GM13977 (cell line): ENCODE data around the gene GPC4.

Experiments
- DNase-seq: peaks from one replicate; pipeline ENCODE4 v3.0.0; 2012; ENCODE audit warnings: low spot score
- in situ Hi-C: fragments of 300-500 bp; cut with MboI; formaldehyde crosslinking; loops from one replicate; pipeline ENCODE4 v1.12.0; 2022; ENCODE audit warnings: low sequenced_read_pairs, low pct_unique_long_range_greater_than_20kb, mixed read lengths, inconsistent platforms; ENCODE audit not compliant: unreplicated experiment
- TF ChIP-seq, protein P1 (sequence below): IDR thresholded peaks from 2 replicates; pipeline ENCODE4 v1.5.1; 2012; ENCODE audit warnings: mild to moderate bottlenecking, control low read depth; ENCODE audit not compliant: insufficient read depth; ENCODE audit errors: extremely low read depth, missing control alignments

GPC4 gene

GRCh38 chrX:133305348-133305747 lies 109.9 kb downstream of the GPC4 start:
- in situ Hi-C loops, result no loop called here
- TF ChIP-seq, protein P1, sequence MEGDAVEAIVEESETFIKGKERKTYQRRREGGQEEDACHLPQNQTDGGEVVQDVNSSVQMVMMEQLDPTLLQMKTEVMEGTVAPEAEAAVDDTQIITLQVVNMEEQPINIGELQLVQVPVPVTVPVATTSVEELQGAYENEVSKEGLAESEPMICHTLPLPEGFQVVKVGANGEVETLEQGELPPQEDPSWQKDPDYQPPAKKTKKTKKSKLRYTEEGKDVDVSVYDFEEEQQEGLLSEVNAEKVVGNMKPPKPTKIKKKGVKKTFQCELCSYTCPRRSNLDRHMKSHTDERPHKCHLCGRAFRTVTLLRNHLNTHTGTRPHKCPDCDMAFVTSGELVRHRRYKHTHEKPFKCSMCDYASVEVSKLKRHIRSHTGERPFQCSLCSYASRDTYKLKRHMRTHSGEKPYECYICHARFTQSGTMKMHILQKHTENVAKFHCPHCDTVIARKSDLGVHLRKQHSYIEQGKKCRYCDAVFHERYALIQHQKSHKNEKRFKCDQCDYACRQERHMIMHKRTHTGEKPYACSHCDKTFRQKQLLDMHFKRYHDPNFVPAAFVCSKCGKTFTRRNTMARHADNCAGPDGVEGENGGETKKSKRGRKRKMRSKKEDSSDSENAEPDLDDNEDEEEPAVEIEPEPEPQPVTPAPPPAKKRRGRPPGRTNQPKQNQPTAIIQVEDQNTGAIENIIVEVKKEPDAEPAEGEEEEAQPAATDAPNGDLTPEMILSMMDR, result no peak
- DNase-seq, result no peak

DNA sequence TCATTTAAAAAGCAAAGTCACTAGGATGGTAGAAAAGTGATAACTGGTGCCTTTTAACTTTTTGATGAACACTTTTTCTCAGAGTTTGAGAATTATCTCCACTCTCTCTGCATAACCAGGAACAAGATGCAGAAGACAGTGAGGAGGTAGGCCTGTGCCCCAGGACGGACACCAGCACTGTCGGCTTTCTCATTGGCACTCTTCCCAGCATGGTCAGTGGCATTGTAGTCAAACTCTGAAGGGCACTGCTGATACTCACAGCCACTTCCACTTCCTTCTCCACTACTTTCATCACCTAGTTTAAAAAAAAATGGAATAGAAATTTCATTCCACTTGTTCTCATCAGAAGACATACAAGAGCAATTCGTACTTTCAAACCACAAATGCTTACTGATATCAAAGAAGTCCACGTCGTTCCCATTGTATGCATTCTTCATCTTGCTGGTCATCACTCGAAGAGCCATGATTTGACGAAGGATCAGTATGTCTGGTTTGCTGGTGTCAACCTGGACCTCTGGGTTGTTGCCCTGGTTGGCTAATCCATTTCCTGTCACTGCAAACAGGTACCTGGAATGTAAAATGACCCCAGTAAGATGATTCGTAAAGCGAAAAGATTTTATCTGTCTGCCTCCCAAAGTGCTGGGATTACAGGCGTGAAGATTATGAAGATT lies 112.4 kb downstream of the GPC4 start:
- TF ChIP-seq, protein P1, result no peak
- no peak for DNase-seq
- in situ Hi-C loops, result no loop called here

- TF ChIP-seq, protein P1, result no peak
- in situ Hi-C loops, result no loop called here
- DNase-seq, result no peak
These were observed 114.7 kb downstream of the GPC4 start for GRCh38 chrX:133300591-133300990.

- in situ Hi-C loops, result no loop called here
- DNase-seq, result no peak
- TF ChIP-seq, protein P1, result no peak
These were observed 118.0 kb downstream of the GPC4 start for GRCh38 chrX:133297284-133297683.

DNA sequence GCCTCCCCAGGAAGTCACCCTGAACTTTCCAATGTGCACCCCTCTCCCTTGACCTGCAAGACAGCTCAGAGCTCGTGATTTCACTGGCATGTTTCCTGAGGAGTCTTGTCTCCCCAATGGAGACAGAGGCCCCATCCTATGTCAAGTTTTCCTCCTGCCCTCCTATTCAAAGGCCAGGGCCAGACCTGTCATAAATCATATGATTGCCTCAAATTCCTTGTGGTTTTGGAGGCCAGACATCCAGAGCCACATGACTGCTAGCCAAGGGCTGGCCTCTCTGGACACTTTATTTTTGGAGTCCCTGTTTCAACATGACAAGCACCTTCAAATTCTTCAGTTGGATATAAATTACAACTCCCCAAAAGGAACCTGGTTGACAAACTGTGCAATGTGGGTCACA lies 121.2 kb downstream of the GPC4 start:
- in situ Hi-C loops, result no loop called here
- no peak for DNase-seq

DNA sequence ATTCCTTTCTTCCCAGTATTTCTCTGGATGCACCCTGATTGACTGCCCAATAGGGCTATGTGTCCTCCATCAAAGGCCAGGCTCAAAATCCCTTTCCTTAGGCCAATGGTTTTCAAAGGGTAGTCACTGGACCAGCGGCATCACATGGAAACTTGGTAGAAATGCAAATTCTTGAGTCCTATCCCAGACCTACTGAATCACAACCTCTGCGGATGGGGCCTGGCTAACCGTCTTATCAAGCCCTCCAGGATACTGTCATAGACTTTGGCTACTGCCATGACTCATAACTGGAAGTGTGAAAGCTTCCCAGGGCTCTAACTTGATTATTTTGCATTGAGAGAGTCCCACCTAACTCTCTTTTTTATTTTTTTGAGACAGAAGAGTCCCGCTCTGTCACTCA lies 125.2 kb downstream of the GPC4 start:
- TF ChIP-seq, protein P1, result no peak
- in situ Hi-C loops, result no loop called here
- no peak for DNase-seq

More for the DNA sequence above, 121.2 kb downstream of the GPC4 start:
- TF ChIP-seq, protein P1, result no peak
